Measurements from ENCODE around the gene FIGNL1.
A peak's percentile ranks its signal among the peaks of the same experiment; 100 is the strongest.

FIGNL1 gene

GRCh38 chr7:50449881-50450589 lies at the start of gene FIGNL1:
Gene FIGNL1 (minus strand): TSS chr7:50450350. CDS start chr7:50447287, 3,063 bp downstream.
- DNase-seq = peak; percentile 10 to 21

- DNase-seq = no peak
These were observed 48.9 kb upstream of the FIGNL1 start for GRCh38 chr7:50499092-50499491.

GRCh38 chr7:50497968-50498367 lies 47.8 kb upstream of the FIGNL1 start:
- no peak for DNase-seq

- no peak for DNase-seq
These were observed 47.0 kb upstream of the FIGNL1 start for GRCh38 chr7:50497068-50497642.

GRCh38 chr7:50496569-50496968 lies 46.4 kb upstream of the FIGNL1 start:
- no peak for DNase-seq

GRCh38 chr7:50495746-50496145 lies 45.6 kb upstream of the FIGNL1 start:
- DNase-seq = no peak

- DNase-seq = no peak
These were observed 42.8 kb upstream of the FIGNL1 start for GRCh38 chr7:50492770-50493519.

GRCh38 chr7:50491943-50492342 lies 41.8 kb upstream of the FIGNL1 start:
- DNase-seq = no peak

GRCh38 chr7:50491209-50491608 lies 41.1 kb upstream of the FIGNL1 start:
- no peak for DNase-seq

- DNase-seq = no peak
These were observed 38.2 kb upstream of the FIGNL1 start for GRCh38 chr7:50488379-50488778.

GRCh38 chr7:50486512-50486911 lies 36.4 kb upstream of the FIGNL1 start:
- no peak for DNase-seq

GRCh38 chr7:50481867-50482266 lies 31.7 kb upstream of the FIGNL1 start:
- no peak for DNase-seq

- no peak for DNase-seq
These were observed 30.6 kb upstream of the FIGNL1 start for GRCh38 chr7:50480797-50481196.

GRCh38 chr7:50479743-50480517 lies 29.8 kb upstream of the FIGNL1 start:
- no peak for DNase-seq

GRCh38 chr7:50477640-50478039 lies 27.5 kb upstream of the FIGNL1 start:
- DNase-seq = no peak

- no peak for DNase-seq
These were observed 26.9 kb upstream of the FIGNL1 start for GRCh38 chr7:50476953-50477625.

GRCh38 chr7:50475340-50475739 lies 25.2 kb upstream of the FIGNL1 start:
- DNase-seq = no peak

GRCh38 chr7:50474382-50475160 lies 24.4 kb upstream of the FIGNL1 start:
- no peak for DNase-seq

GRCh38 chr7:50473531-50473930 lies 23.4 kb upstream of the FIGNL1 start:
- DNase-seq = no peak

GRCh38 chr7:50472427-50472826 lies 22.3 kb upstream of the FIGNL1 start:
- DNase-seq = no peak

GRCh38 chr7:50471970-50472369 lies 21.8 kb upstream of the FIGNL1 start:
- DNase-seq = no peak

Measured in cerebellar nuclear complex (tissue), 1 donor.